SW 1271 (cell line): ENCODE data around the gene RFTN1.

ENCODE experiments used
- DNase-seq, 2 experiments: peaks; one replicate each; lab custom pipeline; 2025; lab: John Stamatoyannopoulos, UW

Gene RFTN1

GRCh38 chr3:16432714-16433113 lies 80.8 kb downstream of the RFTN1 start:
- no peak for DNase-seq

GRCh38 chr3:16430717-16431630 lies 82.5 kb downstream of the RFTN1 start:
- no peak for DNase-seq

DNA sequence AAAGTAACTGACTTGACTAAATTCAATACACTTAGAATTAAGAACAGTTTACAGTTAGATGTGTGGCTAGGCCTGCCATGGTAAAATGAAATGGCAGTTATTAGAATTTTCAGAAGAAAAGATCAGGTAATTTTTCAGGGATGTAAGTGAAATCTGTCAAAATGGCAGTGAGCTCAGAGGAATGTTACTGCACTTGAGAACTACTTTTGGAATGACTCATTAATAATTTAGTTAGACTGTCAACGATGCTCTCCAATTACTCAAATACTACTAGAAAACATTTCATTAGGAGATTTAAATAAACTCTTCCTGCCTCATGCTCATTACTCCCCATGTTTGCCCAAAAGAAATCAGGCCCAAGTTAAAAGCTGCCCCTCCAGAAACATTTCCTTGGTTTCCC lies 84.4 kb downstream of the RFTN1 start:
- DNase-seq, result no peak

DNA sequence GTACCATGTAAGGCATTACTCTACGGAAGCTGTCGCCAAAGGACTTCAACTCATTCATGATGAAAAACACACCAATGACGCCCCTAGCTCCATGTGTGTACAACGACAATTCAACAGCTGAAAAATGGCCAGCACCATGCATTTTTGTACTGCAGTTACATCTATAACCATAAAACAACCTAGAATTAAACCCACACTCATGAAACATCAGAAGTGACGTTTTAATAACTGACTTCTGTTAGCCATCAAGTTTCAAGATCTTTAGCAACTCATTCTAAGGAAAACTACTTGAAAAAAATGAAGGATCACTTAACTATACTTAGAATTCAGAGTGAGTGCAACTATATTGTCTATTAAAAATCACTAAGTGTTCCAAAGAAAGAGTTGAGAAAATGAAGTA lies 84.9 kb downstream of the RFTN1 start:
- no peak for DNase-seq

- DNase-seq, result no peak
Observed at GRCh38 chr3:16427103-16427965, 86.2 kb downstream of the RFTN1 start.

- no peak for DNase-seq
Observed at GRCh38 chr3:16426665-16427064, 86.8 kb downstream of the RFTN1 start.

DNA sequence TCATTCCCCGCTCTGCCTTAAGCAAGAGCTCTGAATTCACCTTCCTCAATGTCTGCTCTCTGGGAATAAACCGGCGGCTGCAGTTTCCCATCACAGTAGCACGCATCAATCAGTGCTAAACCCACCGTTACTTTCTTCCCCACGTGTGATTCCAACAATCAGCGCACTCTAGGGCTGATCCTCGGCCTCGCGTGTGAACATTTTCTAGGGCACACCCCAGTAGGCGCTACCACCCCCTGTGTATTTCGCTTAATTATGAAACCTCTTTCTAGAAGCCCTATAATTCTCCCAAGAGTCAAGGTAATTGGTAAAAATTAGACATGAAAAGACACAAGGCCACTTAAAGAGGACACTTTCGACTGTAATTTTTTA lies 87.5 kb downstream of the RFTN1 start:
- no peak for DNase-seq

DNA sequence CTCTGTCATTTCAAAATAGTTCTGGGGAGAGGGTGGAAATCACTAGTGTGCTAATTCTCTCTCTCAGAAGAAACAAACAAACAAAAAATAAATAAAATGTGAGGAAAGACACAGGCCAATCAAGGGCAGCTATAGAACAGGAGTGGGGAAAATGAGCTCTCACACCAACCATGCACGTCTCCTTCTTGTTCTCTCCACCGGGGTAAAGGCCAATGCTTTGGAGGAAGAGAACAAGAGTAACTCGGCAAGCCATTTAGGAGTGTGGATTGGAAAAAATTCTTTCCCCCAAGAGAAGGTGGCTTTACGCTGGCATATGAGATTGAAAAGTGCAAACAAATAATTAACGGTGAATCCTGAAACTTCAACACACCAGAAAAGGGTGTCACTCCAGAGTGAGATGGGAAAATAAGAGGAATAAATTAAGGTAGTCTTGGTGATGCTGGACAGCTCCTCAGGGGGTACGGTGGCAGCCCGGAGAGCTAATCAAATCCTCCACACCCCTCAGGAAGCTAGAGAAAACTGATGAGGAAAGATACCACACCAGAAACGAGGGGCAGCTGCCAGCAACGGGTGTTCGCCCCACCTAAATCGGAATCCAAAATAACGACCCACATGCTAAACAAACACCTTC lies 88.0 kb downstream of the RFTN1 start:
- DNase-seq, result no peak

GRCh38 chr3:16423947-16424673 lies 89.4 kb downstream of the RFTN1 start:
- DNase-seq, result no peak

- no peak for DNase-seq
Observed at GRCh38 chr3:16423298-16423697, 90.2 kb downstream of the RFTN1 start.

DNA sequence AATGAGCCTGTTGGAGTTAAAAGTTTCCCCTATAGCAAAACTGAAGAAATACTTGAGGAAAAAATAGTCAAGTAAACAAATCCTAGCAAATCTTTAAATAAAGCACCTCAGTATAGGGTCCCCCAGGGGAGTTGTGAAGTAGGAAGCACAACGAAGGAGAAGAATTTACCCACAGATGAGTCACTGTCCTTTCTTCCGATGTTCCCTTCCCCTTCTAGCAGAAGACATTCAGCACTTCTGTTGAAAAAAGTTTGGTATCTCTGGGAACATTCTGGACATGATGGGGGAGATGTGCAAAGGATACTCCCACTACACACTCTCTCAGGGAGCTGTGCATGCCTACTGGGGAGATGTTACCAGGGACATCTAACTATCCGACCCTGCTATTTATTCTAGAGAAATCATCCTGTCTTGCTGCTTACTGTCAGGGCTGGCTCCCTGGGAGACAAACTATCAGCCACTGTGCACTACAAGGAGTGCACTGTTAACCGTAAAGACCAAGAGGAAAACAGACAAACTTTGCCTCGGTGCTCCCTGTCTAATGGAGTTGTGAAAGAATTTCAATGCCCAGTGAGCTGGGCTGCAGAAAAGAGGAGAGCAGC lies 93.8 kb downstream of the RFTN1 start:
- no peak for DNase-seq

GRCh38 chr3:16417945-16418739 lies 95.4 kb downstream of the RFTN1 start:
- no peak for DNase-seq

DNA sequence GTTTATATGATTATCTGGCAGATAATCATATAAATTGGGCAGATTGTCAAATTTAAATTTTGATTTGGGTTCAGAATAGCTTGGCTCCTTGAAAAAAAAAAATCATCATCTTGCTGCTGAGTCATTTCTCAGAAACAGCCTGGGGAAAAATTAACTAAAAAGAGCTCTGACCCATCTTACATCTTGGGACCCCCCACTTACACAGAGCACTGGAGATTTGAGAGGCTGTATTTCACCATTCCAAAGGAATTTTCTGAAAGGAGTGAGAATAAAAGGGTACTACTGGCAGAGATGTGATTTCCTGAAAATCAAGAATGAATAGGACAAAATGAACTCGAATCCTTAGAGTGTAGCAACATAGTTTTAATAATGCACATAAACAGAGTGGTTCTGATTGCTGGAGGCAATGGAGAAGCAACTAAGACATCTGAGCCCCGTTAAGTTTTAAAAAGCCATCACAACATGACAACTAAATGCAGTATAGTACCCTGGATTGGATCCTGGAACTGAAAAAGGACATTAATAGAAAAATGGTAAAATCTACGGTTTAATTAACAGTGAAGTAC lies 97.5 kb downstream of the RFTN1 start:
- no peak for DNase-seq

- DNase-seq, result no peak
Observed at GRCh38 chr3:16413321-16413720, 100.2 kb downstream of the RFTN1 start.

GRCh38 chr3:16412192-16412800 lies 101.2 kb downstream of the RFTN1 start:
- DNase-seq, result no peak

GRCh38 chr3:16411441-16411840 lies 102.1 kb downstream of the RFTN1 start:
- DNase-seq, result no peak

DNA sequence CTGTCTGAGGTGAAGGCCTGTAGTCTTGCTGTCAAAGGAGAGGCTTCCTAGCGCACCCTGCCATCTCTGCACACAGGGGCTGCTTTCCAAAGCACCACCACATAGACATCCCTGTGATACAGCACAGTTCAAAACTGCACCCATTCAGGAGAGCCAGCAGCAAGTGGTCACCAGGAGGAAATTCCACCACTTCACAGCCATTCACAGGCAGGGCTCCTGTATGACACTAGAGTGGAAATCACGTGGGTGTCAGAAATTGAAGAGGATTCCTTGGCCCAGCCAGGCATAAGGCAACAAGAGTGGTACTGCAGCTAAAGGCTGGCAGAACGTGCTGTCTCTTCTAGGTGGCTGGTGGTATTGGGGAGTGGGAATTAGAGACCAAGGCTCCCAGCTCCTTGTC lies 102.8 kb downstream of the RFTN1 start:
- DNase-seq, result no peak

- no peak for DNase-seq
Observed at GRCh38 chr3:16409032-16409431, 104.5 kb downstream of the RFTN1 start.

DNA sequence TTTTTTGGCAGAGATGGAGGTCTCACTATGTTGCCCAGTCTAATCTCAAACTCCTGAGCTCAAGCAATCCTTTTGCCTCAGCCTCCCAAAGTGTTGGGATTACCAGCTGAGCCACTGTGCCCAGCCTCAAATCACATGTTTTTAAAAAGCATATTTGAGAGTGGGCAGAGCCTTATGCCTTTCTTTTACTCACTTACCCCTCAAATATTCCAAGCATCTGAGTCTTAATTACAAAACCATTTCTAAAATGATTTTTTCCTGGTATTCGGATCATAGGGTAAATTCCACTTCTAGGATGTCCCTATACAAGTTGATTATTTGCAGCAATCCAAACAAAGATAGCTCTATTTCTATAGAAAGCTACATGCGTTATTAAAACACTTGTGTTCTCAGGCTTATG lies 106.1 kb downstream of the RFTN1 start:
- DNase-seq, result no peak

DNA sequence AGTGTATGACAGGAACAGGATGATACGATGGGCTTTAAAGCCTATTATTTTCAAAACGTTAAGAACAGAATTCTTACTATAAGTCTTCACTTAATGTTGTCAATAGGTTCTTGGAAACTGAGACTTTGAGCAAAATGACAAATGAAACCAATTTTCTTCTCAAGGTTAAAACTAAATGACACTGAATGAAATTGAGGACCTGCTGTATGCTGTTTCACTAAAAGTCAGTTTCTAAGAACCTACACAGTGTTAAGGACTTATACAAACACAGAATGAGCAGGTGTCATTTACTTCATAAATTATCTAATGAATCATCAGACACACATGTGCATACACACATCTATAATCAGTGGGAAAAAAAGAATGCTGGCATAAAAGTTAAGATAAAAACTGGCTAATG lies 106.9 kb downstream of the RFTN1 start:
- DNase-seq, result no peak
